NB4 (cell line): ENCODE data around the gene SUSD6.
A peak's percentile ranks its signal among the peaks of the same experiment; 100 is the strongest.

Experiments
- DNase-seq: peaks from one replicate; pipeline ENCODE4 v3.0.0; 2010; ENCODE audit warnings: low read depth
- H3K4me3 ChIP-seq: one replicate; pipeline ENCODE4 v1.5.1; 2011; ENCODE audit warnings: mild to moderate bottlenecking, low read depth, low read length, moderate library complexity
- MYC ChIP-seq: IDR thresholded peaks from 2 replicates; pipeline ENCODE4 v1.6.1; 2011; ENCODE audit warnings: low read depth, low read length
- POLR2A ChIP-seq: IDR thresholded peaks from 2 replicates; pipeline ENCODE4 v1.6.1; 2011; ENCODE audit warnings: mild to moderate bottlenecking; ENCODE audit not compliant: insufficient read length; ENCODE audit errors: extremely low read depth
- TF ChIP-seq, protein P1 (sequence below): IDR thresholded peaks from one replicate; pipeline ENCODE4 v1.5.1; 2012; ENCODE audit warnings: low read depth, low read length
- TF ChIP-seq, protein P2 (sequence below): IDR thresholded peaks from 2 replicates; pipeline ENCODE4 v1.6.1; 2011; ENCODE audit warnings: low read depth, low read length

Gene SUSD6

DNA sequence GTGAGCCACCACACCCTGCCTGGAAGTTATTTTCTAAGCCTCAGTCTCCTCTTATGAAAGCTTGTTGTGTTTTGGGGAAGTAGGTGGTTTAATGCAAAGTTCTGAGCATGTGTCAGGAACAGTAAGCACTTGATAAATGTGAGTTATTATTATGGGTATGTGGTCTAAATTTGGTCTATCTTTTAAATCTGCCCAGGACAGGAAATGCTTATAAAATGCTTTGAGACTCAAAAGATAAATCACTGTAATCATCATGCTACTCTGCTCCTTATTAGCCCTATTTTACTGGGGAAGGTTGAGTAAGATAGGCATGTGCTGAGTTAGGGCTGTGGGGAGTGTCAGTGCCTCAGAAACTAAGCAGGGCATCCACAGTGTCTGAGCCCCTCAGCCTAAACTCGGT, 142.5 kb downstream of the SUSD6 start:
- H3K4me3 ChIP-seq = no peak overlapping the region
- no peak for DNase-seq
- TF ChIP-seq MYC (no peak), POLR2A (no peak)
- TF ChIP-seq, protein P1, sequence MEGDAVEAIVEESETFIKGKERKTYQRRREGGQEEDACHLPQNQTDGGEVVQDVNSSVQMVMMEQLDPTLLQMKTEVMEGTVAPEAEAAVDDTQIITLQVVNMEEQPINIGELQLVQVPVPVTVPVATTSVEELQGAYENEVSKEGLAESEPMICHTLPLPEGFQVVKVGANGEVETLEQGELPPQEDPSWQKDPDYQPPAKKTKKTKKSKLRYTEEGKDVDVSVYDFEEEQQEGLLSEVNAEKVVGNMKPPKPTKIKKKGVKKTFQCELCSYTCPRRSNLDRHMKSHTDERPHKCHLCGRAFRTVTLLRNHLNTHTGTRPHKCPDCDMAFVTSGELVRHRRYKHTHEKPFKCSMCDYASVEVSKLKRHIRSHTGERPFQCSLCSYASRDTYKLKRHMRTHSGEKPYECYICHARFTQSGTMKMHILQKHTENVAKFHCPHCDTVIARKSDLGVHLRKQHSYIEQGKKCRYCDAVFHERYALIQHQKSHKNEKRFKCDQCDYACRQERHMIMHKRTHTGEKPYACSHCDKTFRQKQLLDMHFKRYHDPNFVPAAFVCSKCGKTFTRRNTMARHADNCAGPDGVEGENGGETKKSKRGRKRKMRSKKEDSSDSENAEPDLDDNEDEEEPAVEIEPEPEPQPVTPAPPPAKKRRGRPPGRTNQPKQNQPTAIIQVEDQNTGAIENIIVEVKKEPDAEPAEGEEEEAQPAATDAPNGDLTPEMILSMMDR = no peak
- TF ChIP-seq, protein P2, sequence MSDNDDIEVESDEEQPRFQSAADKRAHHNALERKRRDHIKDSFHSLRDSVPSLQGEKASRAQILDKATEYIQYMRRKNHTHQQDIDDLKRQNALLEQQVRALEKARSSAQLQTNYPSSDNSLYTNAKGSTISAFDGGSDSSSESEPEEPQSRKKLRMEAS = no peak

DNA sequence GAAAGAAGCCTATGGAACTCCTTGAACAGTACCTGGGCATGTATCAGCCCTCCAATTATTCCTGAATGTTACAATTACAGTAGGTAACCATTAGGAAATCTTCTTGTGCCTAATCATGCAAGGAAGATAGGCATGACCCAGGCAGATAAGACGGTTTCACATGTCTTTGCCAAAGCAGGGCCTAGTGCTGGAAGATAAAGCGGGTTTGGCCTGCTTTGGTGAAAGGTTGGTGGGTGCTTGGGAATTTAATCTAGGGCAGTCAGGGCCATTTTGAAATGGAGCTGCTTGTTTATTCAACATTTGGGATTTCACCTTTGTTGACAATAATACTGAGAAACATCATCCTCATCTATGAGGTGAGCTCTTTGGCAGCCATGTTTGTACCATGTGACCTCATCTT, 143.1 kb downstream of the SUSD6 start:
- no peak for DNase-seq
- H3K4me3 ChIP-seq = no peak overlapping the region
- TF ChIP-seq, protein P1 = no peak
- TF ChIP-seq MYC (no peak), POLR2A (no peak)
- TF ChIP-seq, protein P2 = no peak

DNA sequence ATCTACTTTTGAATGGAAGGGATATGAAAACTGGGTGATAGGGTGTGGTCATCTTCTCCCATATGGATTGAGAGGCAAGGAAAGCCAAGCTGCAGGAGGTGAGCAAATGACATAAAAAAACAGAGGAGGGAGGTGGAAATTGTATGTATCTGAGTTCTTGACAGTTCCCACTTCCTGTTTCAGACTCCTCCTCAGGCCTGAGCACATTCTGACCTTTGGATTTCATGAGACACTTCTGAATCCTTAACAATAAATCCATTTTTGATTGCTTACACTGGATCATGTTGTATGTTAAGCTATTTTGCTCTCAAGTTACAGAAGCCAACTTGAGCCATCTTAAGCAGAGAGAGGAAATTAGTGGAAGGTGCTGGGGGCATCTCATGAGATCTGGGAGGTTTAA, 143.9 kb downstream of the SUSD6 start:
- no peak for TF ChIP-seq POLR2A
- TF ChIP-seq, protein P1 = no peak
- DNase-seq = no peak
- no peak overlapping the region for H3K4me3 ChIP-seq

DNA sequence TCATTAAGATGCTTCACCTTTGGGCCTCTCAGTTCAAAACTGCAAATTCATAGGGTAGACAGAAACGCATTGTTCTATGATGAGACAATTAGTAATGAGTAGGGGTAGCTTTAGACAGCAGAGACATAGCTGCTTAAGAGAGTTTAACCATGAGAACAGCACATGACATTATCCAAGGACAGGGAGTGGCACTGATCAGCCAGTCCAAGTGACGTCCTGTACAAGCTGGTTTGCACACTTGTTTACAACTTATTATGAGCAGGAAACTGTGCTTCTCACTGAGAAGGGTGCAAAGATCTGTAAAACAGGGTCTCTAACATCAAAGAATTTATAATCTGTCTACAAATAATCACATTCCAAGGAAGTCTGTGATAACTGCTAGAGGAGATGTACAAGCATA, 144.4 kb downstream of the SUSD6 start:
- TF ChIP-seq MYC = no peak
- TF ChIP-seq, protein P2 = no peak
- no peak for TF ChIP-seq POLR2A
- TF ChIP-seq, protein P1 = no peak
- no peak overlapping the region for H3K4me3 ChIP-seq
- DNase-seq = no peak

DNA sequence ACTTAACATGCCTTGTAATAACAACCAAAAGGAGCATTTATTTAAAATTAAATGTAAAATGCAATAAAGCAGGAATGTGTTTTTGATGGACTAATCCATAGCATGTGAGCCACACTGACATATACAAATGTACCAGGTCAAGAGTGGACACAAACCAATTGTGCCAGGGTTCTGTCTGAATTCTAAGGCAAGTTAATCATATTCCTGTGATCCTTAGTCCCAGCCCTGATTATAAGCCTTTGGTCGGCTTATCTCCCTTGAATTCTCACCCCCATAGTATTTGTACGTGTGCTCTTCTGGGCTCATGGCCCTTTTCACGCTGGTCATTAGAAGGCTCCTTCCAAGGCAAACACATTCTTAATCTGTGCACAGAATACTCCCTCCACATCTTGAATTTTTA, 144.9 kb downstream of the SUSD6 start:
- TF ChIP-seq, protein P1 = no peak
- no peak for TF ChIP-seq MYC
- no peak for TF ChIP-seq POLR2A
- TF ChIP-seq, protein P2 = no peak

DNA sequence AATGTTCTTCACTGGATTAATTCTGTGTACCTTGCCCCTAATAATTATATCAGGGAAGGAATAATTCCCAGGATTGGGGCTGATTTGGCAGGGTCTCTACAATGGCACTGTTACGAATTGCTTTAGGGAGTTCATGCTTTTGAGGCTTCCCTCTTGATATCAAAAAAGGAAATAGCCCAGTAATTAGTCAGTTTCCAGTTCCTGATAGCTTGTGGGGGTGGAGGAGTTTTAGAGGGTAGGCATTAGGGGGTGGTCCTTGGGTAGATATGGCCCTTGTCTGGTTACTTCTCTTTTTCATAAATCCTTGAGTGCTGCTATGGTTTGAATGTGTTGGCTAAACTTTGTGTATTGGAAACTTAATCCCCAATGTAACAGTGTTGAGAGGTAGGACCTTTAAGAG, 149.4 kb downstream of the SUSD6 start:
- DNase-seq = peak; percentile 54
- no peak overlapping the region for H3K4me3 ChIP-seq
- TF ChIP-seq, protein P1 = no peak
- TF ChIP-seq POLR2A = no peak
- TF ChIP-seq, protein P2 = no peak
- no peak for TF ChIP-seq MYC

More for the DNA sequence above, 144.9 kb downstream of the SUSD6 start:
- DNase-seq = no peak
- H3K4me3 ChIP-seq = no peak overlapping the region
